Mucosa of rectum (tissue), 2 donors: ENCODE measurements around the gene STRA8.

Experiments used
- H3K27ac ChIP-seq, 2 donors: one replicate each; pipeline ENCODE4 v1.7.0; 2013; ENCODE audit warnings: inconsistent platforms in 2 of 2, low read depth in 2 of 2, low read length in 2 of 2
- H3K27me3 ChIP-seq, 2 donors: one replicate each; pipeline ENCODE4 v1.7.0; 2013; ENCODE audit warnings: low read length in 2 of 2; ENCODE audit not compliant: control insufficient read depth in 2 of 2, insufficient read depth in 2 of 2
- H3K36me3 ChIP-seq, 2 donors: one replicate each; pipeline ENCODE4 v1.7.0; 2013; ENCODE audit warnings: low read length in 2 of 2; ENCODE audit not compliant: control insufficient read depth in 2 of 2, insufficient read depth in 2 of 2
- H3K4me1 ChIP-seq, 2 donors: one replicate each; pipeline ENCODE4 v1.7.0; 2013; ENCODE audit warnings: low read length in 2 of 2, mild to moderate bottlenecking in 1 of 2; ENCODE audit not compliant: control insufficient read depth in 2 of 2, insufficient read depth in 2 of 2
- H3K4me3 ChIP-seq, 2 donors: one replicate each; pipeline ENCODE4 v1.7.0; 2013; ENCODE audit warnings: low read length in 2 of 2
- H3K9ac ChIP-seq, 2 donors: one replicate each; pipeline ENCODE4 v1.7.0; 2013; ENCODE audit warnings: low read length in 2 of 2, low read depth in 1 of 2, mild to moderate bottlenecking in 1 of 2
- H3K9me3 ChIP-seq, 2 donors: one replicate each; pipeline ENCODE4 v1.7.0; 2013; ENCODE audit warnings: low read length in 2 of 2; ENCODE audit not compliant: control insufficient read depth in 2 of 2
- donor health status: healthy.
- donor health status: Normal muscosa, but diverticular disease.

The STRA8 gene

DNA sequence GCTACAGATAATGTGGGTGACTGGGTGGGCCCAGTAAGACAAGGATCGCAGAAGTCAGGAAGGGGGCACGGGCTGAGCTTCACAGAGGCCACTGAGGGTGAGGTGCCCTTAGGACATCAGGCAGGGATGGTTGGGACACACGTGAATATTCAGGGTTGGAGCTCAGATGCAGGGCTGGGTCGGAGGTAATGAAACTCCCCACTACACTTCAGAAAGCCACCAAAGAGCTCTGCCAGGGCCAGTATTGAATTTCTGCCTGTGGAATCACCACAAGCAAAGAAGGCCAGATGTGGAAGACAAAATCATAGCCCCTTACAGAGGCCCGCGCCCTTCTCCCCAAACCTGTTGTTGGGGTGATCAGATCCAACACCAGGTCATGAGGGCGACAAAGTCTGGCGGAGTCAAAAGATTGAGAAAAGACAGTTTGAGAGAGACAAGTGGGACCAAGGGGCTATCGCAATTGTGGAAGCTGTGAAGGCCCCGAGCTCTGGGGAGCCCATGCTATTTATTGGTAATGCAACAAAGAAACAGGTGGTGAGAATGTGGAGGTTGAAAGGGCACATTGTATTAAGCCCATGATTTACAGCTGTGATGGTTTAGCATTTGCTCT is 42.4 kb downstream of the STRA8 start:
- H3K9me3 ChIP-seq: no peaks in the 10 kb centered on the region
- no peaks in the 10 kb centered on the region for H3K4me1 ChIP-seq
- no peak overlapping the region for H3K27ac ChIP-seq
- H3K27me3 ChIP-seq: peaks cover 0 to 1% of the 10 kb centered on the region in 2 donors
- H3K4me3 ChIP-seq: no peak overlapping the region
- H3K36me3 ChIP-seq: no peaks in the 10 kb centered on the region
- no peak overlapping the region for H3K9ac ChIP-seq

DNA sequence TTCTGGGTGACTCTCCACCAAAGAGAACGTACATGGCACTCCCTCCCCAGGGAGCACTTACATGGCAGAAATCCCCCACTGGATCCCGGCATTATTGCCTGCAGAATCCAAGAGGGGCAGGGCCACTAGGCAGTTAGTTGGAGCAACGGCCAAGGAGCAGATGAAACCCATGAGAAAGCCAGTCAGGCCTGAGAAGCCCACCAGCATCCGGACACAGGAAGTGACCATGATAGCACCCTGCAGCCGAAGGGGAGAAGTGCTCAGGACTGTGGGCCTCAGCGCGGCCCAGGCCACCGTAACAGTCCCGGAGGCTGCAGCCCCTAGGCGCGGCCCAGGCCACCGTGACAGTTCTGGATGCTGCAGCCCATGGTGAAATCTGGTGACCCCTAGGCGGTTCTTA is 43.5 kb downstream of the STRA8 start:
- H3K36me3 ChIP-seq: no peaks in the 10 kb centered on the region
- no peaks in the 10 kb centered on the region for H3K9me3 ChIP-seq
- no peak overlapping the region for H3K9ac ChIP-seq
- peaks cover 0 to 1% of the 10 kb centered on the region in 2 donors for H3K27me3 ChIP-seq
- H3K4me3 ChIP-seq: no peak overlapping the region
- no peak overlapping the region for H3K27ac ChIP-seq
- no peaks in the 10 kb centered on the region for H3K4me1 ChIP-seq

DNA sequence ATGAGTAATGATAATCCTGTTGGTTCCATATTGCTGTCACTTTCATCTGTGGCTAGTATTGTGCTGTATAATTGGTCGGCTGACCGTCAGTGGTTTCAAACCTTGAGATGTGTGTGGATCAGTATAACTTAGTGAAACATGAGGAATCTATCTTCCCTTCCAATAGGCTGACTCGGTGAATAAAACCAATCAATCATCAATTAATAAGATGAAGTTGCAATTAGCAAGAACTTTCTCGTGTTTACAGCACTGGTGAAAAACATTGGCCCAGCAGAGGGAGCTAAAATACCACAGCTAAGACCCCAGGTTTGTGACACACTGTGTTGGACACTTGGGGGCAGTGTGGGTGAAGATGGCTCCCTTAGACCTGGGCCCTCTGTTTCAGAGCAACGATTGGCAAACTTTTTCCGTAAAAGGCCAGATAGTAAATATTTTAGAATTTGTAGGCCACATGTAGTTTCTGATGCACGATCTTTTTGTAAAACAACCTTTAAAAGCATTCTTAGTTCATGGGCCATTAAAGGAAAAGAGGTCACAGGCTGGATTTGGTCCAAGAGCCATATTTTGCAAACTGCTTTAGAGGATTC is 47.8 kb downstream of the STRA8 start:
- Histone ChIP-seq H3K27ac (no peak overlapping the region), H3K9ac (no peak overlapping the region), H3K4me1 (no peaks in the 10 kb centered on the region), H3K36me3 (no peaks in the 10 kb centered on the region), H3K9me3 (no peaks in the 10 kb centered on the region), H3K27me3 (no peaks in the 10 kb centered on the region), H3K4me3 (peak overlapping the region in 1 of 2 donors; percentile 14)

DNA sequence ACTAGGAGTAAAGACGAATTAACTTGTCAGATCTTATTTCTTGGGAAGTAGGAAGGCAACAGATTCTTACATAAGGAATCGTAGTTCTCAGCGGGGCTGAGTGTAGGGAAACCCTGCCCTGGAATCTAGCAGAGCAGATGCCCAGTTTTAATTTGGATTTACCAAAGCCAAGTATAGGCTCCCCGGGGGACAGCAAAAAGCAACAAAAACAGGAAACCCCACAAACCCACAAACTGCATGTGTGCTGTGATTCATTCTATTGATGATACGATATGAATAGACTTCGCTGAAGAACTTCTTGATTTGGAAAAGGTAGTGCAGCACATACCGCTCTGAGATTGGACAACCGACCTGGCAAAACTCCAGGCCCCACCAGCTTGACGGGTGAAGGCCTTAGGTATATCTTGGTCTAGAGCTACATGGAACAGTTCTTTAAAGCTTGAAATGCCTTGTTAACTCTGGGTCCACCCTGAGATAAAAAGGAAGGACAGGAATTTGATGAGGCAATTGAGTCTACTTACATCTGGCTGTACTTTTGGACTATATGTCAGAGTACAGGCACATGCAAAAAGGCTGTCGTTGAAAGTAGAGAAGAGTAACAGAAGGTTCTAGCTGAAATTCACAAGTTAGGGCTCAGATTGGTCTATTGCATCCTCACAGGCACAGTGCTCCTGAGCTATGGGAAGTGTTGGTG is 49.1 kb downstream of the STRA8 start:
- Histone ChIP-seq H3K27me3 (no peaks in the 10 kb centered on the region), H3K36me3 (no peaks in the 10 kb centered on the region), H3K9me3 (no peaks in the 10 kb centered on the region), H3K4me1 (no peaks in the 10 kb centered on the region), H3K9ac (no peak overlapping the region), H3K27ac (no peak overlapping the region), H3K4me3 (no peak overlapping the region)

DNA sequence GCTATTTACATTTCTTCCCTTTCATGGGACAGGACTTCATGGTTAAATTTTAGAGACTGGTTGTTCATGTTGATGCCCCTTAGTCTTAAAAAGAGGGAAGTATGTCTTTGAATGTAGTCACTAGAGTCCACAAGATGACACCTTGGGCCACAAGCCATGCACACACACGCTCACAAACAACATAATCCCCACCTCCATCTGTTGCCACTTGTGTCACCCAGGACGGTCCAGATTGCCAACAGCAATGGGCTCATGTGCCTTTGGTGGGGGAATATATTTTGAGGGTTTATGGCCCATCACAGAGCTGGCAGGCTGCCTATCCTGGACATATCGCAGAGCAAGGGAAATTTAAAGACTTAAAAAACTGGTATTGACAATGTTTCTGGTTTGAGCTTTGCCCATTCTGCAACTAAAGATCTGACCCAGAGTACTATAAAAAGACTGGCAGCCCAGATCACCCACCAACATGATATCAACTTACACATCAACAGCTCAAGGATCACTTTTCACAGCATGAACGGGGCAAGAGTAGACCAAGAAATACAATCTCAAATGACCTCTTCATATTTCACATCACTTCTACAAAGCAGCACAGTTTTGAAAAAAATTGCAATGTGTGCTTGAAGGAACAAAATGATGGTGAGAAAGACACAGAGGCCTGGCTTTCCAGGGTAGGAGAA is 50.5 kb downstream of the STRA8 start:
- no peaks in the 10 kb centered on the region for H3K27me3 ChIP-seq
- no peaks in the 10 kb centered on the region for H3K4me1 ChIP-seq
- no peaks in the 10 kb centered on the region for H3K36me3 ChIP-seq
- H3K9me3 ChIP-seq: no peaks in the 10 kb centered on the region
- no peak overlapping the region for H3K27ac ChIP-seq
- H3K9ac ChIP-seq: no peak overlapping the region
- H3K4me3 ChIP-seq: no peak overlapping the region

DNA sequence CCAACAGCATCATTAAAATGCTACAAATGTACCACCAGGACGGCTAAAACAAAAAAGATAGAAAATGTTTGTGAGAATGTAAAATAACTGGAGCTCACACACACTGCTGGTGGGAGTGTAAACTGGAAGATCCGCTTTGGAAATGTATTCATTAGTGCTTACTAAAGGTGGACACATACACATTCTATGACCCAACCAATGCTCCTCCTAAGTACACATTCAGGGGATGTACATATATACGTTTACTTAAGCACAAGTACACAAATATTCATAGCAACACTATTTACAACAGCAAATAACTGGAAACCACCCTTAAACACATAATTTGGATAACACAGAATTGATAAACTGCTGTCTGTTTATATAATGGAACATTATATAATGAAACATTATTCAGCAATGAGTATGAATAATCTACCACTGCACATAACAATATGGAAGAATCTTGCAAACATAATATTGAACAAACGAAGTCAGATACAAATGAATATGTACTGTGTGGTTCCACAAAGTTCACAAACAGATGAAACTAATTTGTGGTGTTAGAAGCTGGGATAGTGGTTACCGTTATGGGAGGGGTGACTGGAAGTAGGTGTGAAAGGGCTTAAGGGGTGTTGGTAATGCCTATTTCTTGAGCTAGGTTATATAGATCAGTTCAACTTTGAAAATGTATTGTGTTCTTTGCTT is 52.1 kb downstream of the STRA8 start:
- H3K9ac ChIP-seq: no peak overlapping the region

DNA sequence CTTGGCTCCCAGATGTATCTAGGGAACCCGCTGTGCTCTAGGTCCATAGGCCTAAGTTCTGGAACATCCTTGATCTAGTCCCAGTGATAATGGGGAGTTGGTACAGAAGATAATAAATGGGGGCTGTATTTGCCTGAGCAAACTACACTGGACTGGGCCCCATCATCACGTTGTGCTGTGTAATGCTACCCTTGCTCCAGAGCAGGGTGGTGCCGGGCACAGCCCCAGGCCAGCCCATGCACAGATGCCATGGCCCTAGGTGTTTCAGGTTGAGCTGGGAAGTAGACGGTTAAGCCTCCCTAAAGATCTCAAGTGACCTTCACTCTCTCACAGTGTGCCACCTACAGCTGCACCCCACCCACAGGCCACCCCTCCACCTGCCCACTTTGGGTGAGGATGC is 53.2 kb downstream of the STRA8 start:
- no peaks in the 10 kb centered on the region for H3K4me1 ChIP-seq
- H3K4me3 ChIP-seq: no peak overlapping the region
- no peak overlapping the region for H3K9ac ChIP-seq
- no peaks in the 10 kb centered on the region for H3K9me3 ChIP-seq
- H3K27me3 ChIP-seq: no peaks in the 10 kb centered on the region
- no peak overlapping the region for H3K27ac ChIP-seq
- no peaks in the 10 kb centered on the region for H3K36me3 ChIP-seq

More for the DNA sequence above, 52.1 kb downstream of the STRA8 start:
- Histone ChIP-seq H3K4me1 (no peaks in the 10 kb centered on the region), H3K9me3 (no peaks in the 10 kb centered on the region), H3K27me3 (no peaks in the 10 kb centered on the region), H3K4me3 (no peak overlapping the region), H3K27ac (no peak overlapping the region), H3K36me3 (no peaks in the 10 kb centered on the region)

DNA sequence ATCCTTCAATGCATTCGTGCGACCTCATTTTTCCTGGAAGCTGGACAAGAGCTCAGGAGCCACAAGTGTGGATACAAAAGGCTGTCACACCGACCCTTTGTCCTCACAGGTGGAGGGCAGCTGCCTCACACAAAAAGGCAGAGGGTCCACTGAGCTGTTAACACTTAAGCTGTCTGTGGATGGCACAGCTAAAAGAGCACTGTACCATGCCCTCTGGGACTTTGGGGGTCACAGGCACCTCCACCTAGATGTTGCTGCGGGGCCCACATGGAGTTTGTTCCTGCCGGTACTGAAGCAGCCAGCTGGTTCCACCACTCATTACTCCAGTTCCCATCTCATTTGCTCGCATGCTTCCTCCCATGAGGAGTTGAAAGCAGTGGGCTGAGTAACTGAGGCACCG is 57.0 kb downstream of the STRA8 start:
- Histone ChIP-seq H3K4me3 (no peak overlapping the region), H3K9ac (no peak overlapping the region), H3K4me1 (no peaks in the 10 kb centered on the region), H3K27me3 (no peaks in the 10 kb centered on the region), H3K9me3 (no peaks in the 10 kb centered on the region), H3K27ac (no peak overlapping the region), H3K36me3 (no peaks in the 10 kb centered on the region)

DNA sequence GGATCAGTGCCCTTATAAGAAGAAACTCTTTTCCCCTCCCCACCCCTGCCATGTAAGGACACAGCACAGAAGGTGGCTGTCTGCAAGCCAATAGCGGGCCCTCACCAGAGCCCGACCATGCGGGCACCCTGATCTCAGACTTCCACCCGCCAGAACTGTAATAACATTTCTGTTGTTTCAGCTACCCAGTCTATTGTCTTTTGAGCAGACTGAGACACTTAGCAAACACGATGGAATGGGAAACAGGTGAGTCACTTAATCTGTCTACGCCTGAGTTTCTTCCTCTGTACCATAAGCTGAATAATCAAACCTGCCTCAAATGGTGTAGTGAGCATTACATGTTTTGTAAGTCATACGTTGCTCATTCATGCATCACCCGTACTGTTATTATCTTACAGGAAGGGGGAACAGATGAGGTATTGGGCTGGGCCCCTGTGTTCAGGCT is 58.2 kb downstream of the STRA8 start:
- no peaks in the 10 kb centered on the region for H3K4me1 ChIP-seq
- no peaks in the 10 kb centered on the region for H3K9me3 ChIP-seq

DNA sequence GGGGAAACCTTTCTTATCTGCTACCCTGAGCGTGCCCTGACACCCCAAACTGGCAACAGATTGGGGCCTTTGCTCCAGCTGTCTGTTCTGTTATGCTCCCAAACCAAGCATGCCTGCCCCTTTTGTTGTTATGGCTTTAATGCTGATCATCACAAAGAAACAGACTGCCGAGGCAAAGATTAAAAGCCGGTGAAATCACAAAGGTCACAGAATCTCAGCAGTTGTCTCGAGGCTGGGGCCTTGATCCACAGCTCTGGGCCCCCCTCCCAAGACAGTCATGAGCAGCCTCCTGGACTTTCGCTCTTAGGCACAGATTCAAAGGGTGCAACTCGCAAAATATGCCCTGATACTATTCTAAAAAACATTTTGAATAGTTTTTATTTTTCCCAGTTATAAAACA is 65.6 kb downstream of the STRA8 start:
- no peaks in the 10 kb centered on the region for H3K36me3 ChIP-seq
- H3K4me3 ChIP-seq: no peak overlapping the region
- H3K4me1 ChIP-seq: no peaks in the 10 kb centered on the region
- H3K9me3 ChIP-seq: no peaks in the 10 kb centered on the region
- H3K27ac ChIP-seq: no peak overlapping the region
- H3K27me3 ChIP-seq: no peaks in the 10 kb centered on the region
- H3K9ac ChIP-seq: no peak overlapping the region

More for the DNA sequence above, 58.2 kb downstream of the STRA8 start:
- no peaks in the 10 kb centered on the region for H3K27me3 ChIP-seq
- H3K4me3 ChIP-seq: no peak overlapping the region
- no peaks in the 10 kb centered on the region for H3K36me3 ChIP-seq
- H3K9ac ChIP-seq: no peak overlapping the region
- H3K27ac ChIP-seq: no peak overlapping the region
